KMS-11 (cell line): Measurements from ENCODE around the gene HIGD1A.

ENCODE experiments used
- H2AFZ ChIP-seq: fragments of 200-600 bp; sonication (generic); 2 replicates; pipeline ENCODE4 v1.6.1; 2016; ENCODE audit warnings: antibody characterized with exemption, mixed run types, low read depth
- H3K27ac ChIP-seq: fragments of 200-600 bp; sonication (generic); 2 replicates; pipeline ENCODE4 v1.6.1; 2016; ENCODE audit warnings: mild to moderate bottlenecking, mixed run types
- H3K27me3 ChIP-seq: fragments of 200-600 bp; sonication (generic); 2 replicates; pipeline ENCODE4 v1.6.1; 2017; ENCODE audit warnings: mild to moderate bottlenecking, low read depth, mixed run types, moderate library complexity; ENCODE audit not compliant: insufficient read depth
- H3K36me3 ChIP-seq: fragments of 200-600 bp; sonication (generic); 2 replicates; pipeline ENCODE4 v1.6.1; 2017; ENCODE audit warnings: mild to moderate bottlenecking, mixed run types; ENCODE audit not compliant: insufficient read depth
- H3K4me1 ChIP-seq: fragments of 200-600 bp; sonication (generic); 2 replicates; pipeline ENCODE4 v1.6.1; 2016; ENCODE audit warnings: mild to moderate bottlenecking, low read depth, mixed run types; ENCODE audit not compliant: poor library complexity, severe bottlenecking
- H3K4me2 ChIP-seq: fragments of 200-600 bp; sonication (generic); 2 replicates; pipeline ENCODE4 v1.7.0; 2016; ENCODE audit warnings: mild to moderate bottlenecking, mixed run types
- H3K4me3 ChIP-seq: fragments of 200-600 bp; sonication (generic); IDR thresholded peaks from 2 replicates; pipeline ENCODE4 v1.6.1; 2017; ENCODE audit warnings: low read depth, low read length, mixed read lengths; ENCODE audit not compliant: insufficient read depth
- H3K79me2 ChIP-seq: fragments of 200-600 bp; sonication (generic); 2 replicates; pipeline ENCODE4 v1.6.1; 2016; ENCODE audit warnings: low read depth, mixed run types; ENCODE audit not compliant: insufficient read depth
- H3K9ac ChIP-seq: fragments of 200-600 bp; sonication (generic); 2 replicates; pipeline ENCODE4 v1.6.1; 2016; ENCODE audit warnings: mild to moderate bottlenecking, mixed run types
- H4K20me1 ChIP-seq: fragments of 200-600 bp; sonication (generic); 2 replicates; pipeline ENCODE4 v1.6.1; 2016; ENCODE audit warnings: mild to moderate bottlenecking, mixed run types; ENCODE audit not compliant: insufficient read depth
- CTCF ChIP-seq: fragments of 200-600 bp; sonication (generic); conservative IDR thresholded peaks from 2 replicates; pipeline ENCODE4 v1.6.1; 2017; ENCODE audit warnings: low read depth, mild to moderate bottlenecking, antibody characterized with exemption, low read length, moderate library complexity, mixed read lengths

HIGD1A gene

GRCh38 chr3:42736081-42736480 lies 68.2 kb downstream of the HIGD1A start:
- no peak for TF ChIP-seq CTCF
- no peaks in the 10 kb centered on the region for H3K79me2 ChIP-seq
- no peak overlapping the region for H3K4me2 ChIP-seq
- H2AFZ ChIP-seq, result no peak overlapping the region
- no peak overlapping the region for H3K9ac ChIP-seq
- no peak overlapping the region for H3K4me3 ChIP-seq
- H3K4me1 ChIP-seq, result no peaks in the 10 kb centered on the region
- H4K20me1 ChIP-seq, result no peaks in the 10 kb centered on the region
- no peaks in the 10 kb centered on the region for H3K27me3 ChIP-seq
- H3K36me3 ChIP-seq, result no peaks in the 10 kb centered on the region
- H3K27ac ChIP-seq, result no peak overlapping the region

- Histone ChIP-seq H3K9ac (no peak overlapping the region), H3K27ac (no peak overlapping the region), H3K4me1 (no peaks in the 10 kb centered on the region), H3K4me2 (no peak overlapping the region), H4K20me1 (no peaks in the 10 kb centered on the region), H3K79me2 (no peaks in the 10 kb centered on the region), H3K36me3 (no peaks in the 10 kb centered on the region), H3K27me3 (no peaks in the 10 kb centered on the region), H2AFZ (no peak overlapping the region), H3K4me3 (no peak overlapping the region)
- TF ChIP-seq CTCF, result no peak
These were observed 68.7 kb downstream of the HIGD1A start for GRCh38 chr3:42735615-42736014.

GRCh38 chr3:42735019-42735418 lies 69.3 kb downstream of the HIGD1A start:
- TF ChIP-seq CTCF, result no peak
- no peak overlapping the region for H2AFZ ChIP-seq

GRCh38 chr3:42734263-42734860 lies 69.9 kb downstream of the HIGD1A start:
- Histone ChIP-seq H3K4me2 (no peak overlapping the region), H3K79me2 (no peaks in the 10 kb centered on the region), H3K36me3 (no peaks in the 10 kb centered on the region), H3K27me3 (no peaks in the 10 kb centered on the region), H3K9ac (no peak overlapping the region), H2AFZ (no peak overlapping the region), H3K27ac (no peak overlapping the region), H3K4me3 (no peak overlapping the region), H4K20me1 (no peaks in the 10 kb centered on the region), H3K4me1 (no peaks in the 10 kb centered on the region)
- no peak for TF ChIP-seq CTCF

More at GRCh38 chr3:42735019-42735418, 69.3 kb downstream of the HIGD1A start:
- Histone ChIP-seq H3K9ac (no peak overlapping the region), H3K4me2 (no peak overlapping the region), H3K36me3 (no peaks in the 10 kb centered on the region), H3K79me2 (no peaks in the 10 kb centered on the region), H4K20me1 (no peaks in the 10 kb centered on the region), H3K4me3 (no peak overlapping the region), H3K27ac (no peak overlapping the region), H3K27me3 (no peaks in the 10 kb centered on the region), H3K4me1 (no peaks in the 10 kb centered on the region)
